Stomach smooth muscle (tissue), 2 donors: Measurements from ENCODE around the gene APBB2.

Source experiments
- H3K27ac ChIP-seq: one replicate; pipeline ENCODE4 v1.7.0; 2013; ENCODE audit warnings: mild to moderate bottlenecking, low read length, inconsistent platforms
- H3K27me3 ChIP-seq, 2 donors: one replicate each; pipeline ENCODE4 v1.7.0; 2013; ENCODE audit warnings: low read length in 2 of 2; ENCODE audit not compliant: insufficient read depth in 2 of 2, control insufficient read depth in 1 of 2
- H3K36me3 ChIP-seq, 2 donors: one replicate each; pipeline ENCODE4 v1.7.0; 2013; ENCODE audit warnings: low read length in 2 of 2; ENCODE audit not compliant: control insufficient read depth in 2 of 2, insufficient read depth in 2 of 2
- H3K4me1 ChIP-seq: one replicate; pipeline ENCODE4 v1.7.0; 2013; ENCODE audit warnings: low read length; ENCODE audit not compliant: control insufficient read depth, insufficient read depth
- H3K4me3 ChIP-seq, 2 donors: one replicate each; pipeline ENCODE4 v1.7.0; 2013; ENCODE audit warnings: low read length in 2 of 2
- H3K9ac ChIP-seq, 2 donors: one replicate each; pipeline ENCODE4 v1.7.0; 2013; ENCODE audit warnings: low read length in 2 of 2, mild to moderate bottlenecking in 1 of 2
- H3K9me3 ChIP-seq, 2 donors: one replicate each; pipeline ENCODE4 v1.7.0; 2013; ENCODE audit warnings: low read length in 2 of 2; ENCODE audit not compliant: control insufficient read depth in 2 of 2
- donor health status: healthy.
- donor health status: Pancreatic carcinoma.

Gene APBB2

DNA sequence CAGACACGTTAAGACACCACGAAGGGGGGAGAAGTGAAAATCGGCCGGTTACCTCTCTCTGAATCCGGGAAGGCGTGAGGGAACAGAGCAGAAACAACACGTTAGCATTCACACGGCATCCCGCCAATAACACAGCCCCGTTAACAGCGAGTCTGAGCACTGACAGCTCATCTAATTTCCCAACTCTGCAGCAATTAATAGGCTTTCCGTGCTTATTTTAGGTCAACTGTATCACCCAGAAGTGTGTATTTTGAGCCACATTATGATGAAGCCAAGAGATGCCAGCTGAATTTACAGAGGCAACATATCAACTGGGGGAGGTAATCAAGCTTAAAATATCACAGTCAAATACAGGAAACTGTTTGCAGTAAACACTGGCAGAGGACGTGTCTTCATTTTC lies 372.0 kb downstream of the APBB2 start:
- peak overlapping the region; percentile 17 for H3K4me3 ChIP-seq
- H3K27ac ChIP-seq, result no peak overlapping the region
- no peaks in the 10 kb centered on the region for H3K9me3 ChIP-seq
- H3K36me3 ChIP-seq, result no peaks in the 10 kb centered on the region
- H3K9ac ChIP-seq, result no peak overlapping the region
- H3K4me1 ChIP-seq, result peaks cover 20% of the 10 kb centered on the region
- H3K27me3 ChIP-seq, result no peaks in the 10 kb centered on the region

DNA sequence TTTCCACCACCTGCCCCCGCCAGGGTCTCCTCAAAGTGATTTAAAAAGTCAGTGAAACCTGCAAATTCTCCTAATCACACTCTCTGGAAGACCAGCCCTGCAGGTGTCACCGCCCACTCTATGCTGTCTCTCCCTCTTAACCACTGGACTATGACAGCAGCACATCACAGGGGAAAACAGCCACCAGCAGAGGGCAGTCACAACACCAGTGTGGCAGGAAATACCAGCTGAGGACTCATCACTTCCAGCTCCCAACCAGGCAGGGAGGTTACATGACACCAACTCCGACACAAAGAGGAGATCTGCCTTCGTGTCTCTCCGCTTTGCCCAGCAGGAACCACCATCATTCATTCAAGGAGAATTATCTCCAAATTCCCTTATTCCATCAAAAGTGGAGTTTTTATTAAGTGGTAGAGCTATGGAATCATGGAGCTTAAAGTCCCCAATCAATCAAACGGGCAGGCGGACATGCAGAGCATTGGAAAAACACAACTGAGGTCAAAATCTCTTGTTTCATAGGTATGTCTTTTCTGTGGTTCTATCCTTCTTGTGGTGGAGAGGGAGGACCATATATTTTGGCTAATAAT lies 373.3 kb downstream of the APBB2 start:
- Histone ChIP-seq H3K36me3 (no peaks in the 10 kb centered on the region), H3K4me3 (no peak overlapping the region), H3K9me3 (no peaks in the 10 kb centered on the region), H3K4me1 (peaks cover 20% of the 10 kb centered on the region), H3K27me3 (no peaks in the 10 kb centered on the region), H3K9ac (no peak overlapping the region), H3K27ac (no peak overlapping the region)

DNA sequence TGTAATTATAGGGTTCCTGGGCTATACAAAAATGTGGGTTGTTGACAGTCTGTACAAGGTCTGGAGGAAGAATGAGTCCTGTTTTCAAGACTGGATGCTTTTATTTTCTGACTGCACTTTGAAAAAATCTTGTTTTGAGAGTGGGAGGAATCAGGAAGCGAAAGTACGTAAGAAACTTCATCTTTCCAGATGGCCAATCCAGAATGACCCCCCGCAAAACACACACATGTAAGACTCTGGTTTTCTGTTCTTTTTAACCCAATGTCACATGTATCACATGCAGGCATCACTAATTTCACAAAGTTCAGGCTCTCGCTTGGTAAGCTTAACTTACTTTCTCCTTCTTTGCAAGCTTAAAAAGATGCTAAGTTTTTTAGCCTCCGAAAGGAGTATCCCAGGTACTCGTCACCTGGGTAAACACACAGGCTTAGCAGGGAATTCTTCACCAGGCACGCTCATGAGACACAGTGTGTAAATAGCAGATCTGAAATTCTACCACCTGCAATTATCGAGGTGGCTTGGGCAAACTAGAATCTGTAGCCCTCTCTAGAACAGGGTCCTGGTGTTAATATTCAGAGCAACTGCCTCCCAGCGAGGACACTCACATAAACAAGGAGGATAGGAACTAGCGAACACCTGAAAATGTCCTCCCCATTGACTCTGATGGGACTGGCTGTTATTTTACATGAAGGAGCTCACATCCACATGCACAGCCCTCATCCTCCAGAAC lies 373.9 kb downstream of the APBB2 start:
- H3K27ac ChIP-seq, result no peak overlapping the region
- peaks cover 18% of the 10 kb centered on the region for H3K4me1 ChIP-seq
- no peaks in the 10 kb centered on the region for H3K27me3 ChIP-seq
- H3K9ac ChIP-seq, result no peak overlapping the region
- no peaks in the 10 kb centered on the region for H3K9me3 ChIP-seq
- no peaks in the 10 kb centered on the region for H3K36me3 ChIP-seq
- H3K4me3 ChIP-seq, result no peak overlapping the region

DNA sequence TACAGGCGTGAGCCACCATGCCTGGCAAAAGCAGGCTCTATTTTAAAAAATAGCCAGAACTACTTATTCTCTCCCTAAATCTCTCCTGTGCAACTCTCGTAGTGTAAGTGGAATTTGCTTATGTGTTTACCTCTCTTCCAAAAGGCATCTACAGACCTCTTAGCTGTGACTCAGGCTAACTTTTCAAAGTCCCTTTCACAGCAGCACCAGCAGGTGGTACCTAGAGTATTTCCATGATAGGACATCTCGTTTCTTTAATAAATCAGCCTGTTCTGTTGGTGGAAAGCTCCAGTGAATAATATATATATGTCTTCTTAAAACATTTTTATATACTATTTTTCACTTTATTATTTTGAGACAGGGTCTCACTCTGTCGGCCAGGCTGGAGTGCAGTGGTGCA lies 375.6 kb downstream of the APBB2 start:
- Histone ChIP-seq H3K9me3 (no peaks in the 10 kb centered on the region), H3K36me3 (no peaks in the 10 kb centered on the region), H3K9ac (no peak overlapping the region), H3K4me1 (peaks cover 10% of the 10 kb centered on the region), H3K27me3 (no peaks in the 10 kb centered on the region), H3K4me3 (no peak overlapping the region), H3K27ac (no peak overlapping the region)

DNA sequence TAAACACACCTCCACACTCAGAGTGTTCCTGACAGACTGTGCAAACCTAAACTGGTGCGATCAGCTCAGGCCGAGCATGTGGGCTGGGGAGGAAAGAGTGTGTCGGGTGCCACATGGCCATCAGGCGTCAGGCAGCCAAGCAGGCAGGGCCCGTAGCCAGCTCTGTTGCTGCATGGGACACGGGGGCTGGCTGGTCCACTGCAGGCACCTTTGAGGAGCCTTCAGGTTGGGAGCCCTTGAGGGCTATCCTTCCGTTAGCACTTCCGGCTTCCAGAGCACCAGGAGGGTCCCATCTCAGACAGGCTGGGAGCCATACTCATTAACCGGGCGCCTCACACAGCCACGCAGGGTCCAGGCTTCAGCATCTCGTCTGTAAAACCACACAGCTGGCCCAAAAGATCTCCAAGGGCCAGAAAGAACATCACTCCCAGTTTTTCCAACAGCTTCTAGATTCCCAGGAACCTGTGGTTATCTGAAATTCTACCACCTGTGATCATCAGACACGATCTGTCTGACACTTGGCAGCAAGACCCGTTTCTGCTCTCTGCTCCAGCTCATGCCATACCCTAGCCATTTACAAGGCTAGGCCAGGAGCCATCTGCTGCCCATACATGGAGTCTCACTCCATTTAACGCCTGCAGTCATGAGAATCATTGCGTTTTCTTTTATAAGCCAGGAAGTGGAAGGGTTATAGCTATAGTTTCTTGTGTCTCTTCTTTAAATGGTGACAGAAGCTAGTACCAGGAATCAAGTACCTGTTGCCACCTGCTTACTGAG lies 377.1 kb downstream of the APBB2 start:
- Histone ChIP-seq H3K27me3 (no peaks in the 10 kb centered on the region), H3K9me3 (no peaks in the 10 kb centered on the region), H3K9ac (no peak overlapping the region), H3K4me1 (peaks cover 2% of the 10 kb centered on the region), H3K27ac (no peak overlapping the region), H3K36me3 (no peaks in the 10 kb centered on the region), H3K4me3 (no peak overlapping the region)

DNA sequence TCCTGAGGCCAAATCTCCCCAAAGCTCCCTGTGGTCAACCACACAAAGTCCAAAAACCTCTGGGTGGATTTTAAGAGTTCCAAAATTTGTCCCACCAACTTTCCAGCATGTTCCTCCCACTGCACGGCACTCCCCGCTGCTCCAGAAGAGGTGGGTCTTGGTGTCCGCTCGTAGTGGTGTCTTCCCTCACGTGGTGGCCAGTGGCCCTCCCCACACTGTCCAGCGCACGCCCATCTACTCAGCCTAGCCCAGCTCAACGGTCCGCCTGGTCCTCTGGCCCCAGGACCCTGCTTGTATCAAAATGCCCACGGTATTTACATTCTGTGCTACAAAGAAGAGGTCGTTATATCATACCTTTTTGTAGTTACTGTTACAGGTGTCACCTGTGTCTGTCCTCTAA lies 381.1 kb downstream of the APBB2 start:
- Histone ChIP-seq H3K27ac (no peak overlapping the region), H3K4me3 (no peak overlapping the region), H3K9me3 (no peaks in the 10 kb centered on the region), H3K4me1 (no peaks in the 10 kb centered on the region), H3K9ac (no peak overlapping the region), H3K36me3 (peaks cover 5 to 11% of the 10 kb centered on the region in 2 donors), H3K27me3 (no peaks in the 10 kb centered on the region)

DNA sequence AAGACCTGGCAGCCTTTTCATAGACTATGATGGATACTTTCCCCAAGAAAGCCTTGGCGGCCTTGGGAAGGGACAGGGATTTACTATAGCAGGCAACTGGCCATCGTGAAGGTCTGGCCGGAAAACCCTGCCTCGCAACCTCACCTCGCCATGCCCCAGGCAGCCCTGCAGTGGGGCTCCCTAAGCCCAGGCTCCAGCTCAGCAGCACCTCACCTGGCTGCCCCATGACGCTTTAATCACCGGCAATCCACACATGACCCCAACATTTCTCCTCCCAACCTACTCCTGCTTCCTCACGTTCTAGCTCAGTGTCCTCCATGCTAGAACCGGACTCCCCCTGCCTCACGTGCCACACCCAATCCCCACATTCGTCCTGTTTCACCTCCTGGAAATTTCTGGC lies 382.2 kb downstream of the APBB2 start:
- peaks cover 8 to 11% of the 10 kb centered on the region in 2 donors for H3K36me3 ChIP-seq
- no peaks in the 10 kb centered on the region for H3K9me3 ChIP-seq
- H3K9ac ChIP-seq, result no peak overlapping the region
- no peak overlapping the region for H3K27ac ChIP-seq
- no peaks in the 10 kb centered on the region for H3K4me1 ChIP-seq
- H3K4me3 ChIP-seq, result no peak overlapping the region
- H3K27me3 ChIP-seq, result no peaks in the 10 kb centered on the region

DNA sequence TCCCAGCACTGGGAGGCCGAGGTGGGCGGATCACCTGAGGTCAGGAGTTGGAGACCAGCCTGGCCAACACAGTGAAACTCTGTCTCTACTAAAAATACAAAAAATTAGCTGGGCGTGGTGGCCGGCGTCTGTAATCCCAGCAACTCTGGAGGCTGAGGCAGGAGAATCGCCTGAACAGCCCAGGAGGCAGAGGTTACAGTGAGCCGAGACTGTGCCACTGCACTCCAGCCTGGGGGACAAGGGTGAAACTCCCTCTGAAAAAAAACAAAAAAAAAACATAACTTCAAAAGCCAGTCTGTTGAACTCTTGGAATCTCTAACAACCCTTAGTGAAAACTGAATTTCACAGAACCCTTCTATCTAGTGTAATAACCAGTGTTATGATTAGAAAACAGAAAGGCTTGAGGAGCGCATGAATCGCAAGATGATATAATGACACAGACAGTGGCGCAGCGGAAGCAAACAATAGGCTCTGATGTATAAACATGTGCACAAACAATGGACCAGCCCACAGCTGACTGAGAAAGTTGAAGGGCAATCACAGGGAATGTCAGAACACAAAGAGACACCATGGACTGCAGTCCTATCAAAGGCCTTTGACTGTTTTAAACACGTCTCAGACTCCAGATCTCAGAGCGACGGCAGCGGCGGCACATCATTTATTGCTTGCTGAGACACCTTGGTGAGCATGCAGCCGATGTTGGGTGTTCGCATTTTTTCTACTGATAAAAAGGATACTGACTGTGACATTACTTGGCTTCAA lies 383.0 kb downstream of the APBB2 start:
- H3K36me3 ChIP-seq, result peaks cover 11% of the 10 kb centered on the region in 2 donors
- no peaks in the 10 kb centered on the region for H3K9me3 ChIP-seq
- no peaks in the 10 kb centered on the region for H3K4me1 ChIP-seq
- no peak overlapping the region for H3K4me3 ChIP-seq
- H3K9ac ChIP-seq, result no peak overlapping the region
- H3K27me3 ChIP-seq, result no peaks in the 10 kb centered on the region
- no peak overlapping the region for H3K27ac ChIP-seq

DNA sequence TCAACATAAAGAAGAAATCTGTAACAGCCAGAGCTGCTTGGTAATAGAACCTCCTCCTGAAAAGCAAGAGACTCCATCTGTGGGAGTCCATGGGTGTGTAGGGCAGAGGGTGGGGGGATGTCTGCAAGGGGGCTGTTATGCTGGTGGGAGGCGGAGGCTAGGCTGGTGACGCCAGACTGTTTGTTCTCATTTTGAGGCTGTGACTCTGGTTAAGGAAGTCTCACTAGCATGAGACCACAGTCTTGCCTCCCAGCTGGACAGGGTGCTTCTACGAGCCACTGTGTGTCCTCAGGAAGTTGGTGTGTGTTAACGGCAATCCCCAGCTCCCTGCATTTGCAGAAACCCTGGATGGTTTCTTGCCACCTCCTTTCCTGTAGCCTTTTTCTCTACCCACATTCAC lies 384.8 kb downstream of the APBB2 start:
- Histone ChIP-seq H3K36me3 (peaks cover 11 to 15% of the 10 kb centered on the region in 2 donors), H3K27ac (no peak overlapping the region), H3K9ac (no peak overlapping the region), H3K9me3 (no peaks in the 10 kb centered on the region), H3K4me3 (no peak overlapping the region), H3K4me1 (peaks cover 5% of the 10 kb centered on the region), H3K27me3 (no peaks in the 10 kb centered on the region)

DNA sequence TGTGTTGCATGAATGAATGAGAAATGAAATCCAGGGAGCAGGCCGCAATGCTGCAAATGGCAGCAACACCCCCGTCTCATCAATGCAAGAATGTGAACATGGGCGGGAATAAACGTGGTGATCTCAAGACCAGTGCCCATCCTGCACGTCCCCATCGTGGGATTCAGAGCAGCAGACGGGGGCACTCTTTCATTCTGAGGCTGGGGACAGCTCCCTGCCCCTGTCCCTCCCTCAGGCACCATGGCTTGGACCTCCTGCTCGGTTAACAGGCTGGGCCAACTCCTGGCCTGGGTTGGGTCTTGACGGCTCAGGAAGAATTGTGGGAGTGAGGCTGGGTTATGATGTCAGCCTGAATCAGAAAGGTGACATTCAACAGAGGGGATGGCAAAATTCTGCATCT lies 385.7 kb downstream of the APBB2 start:
- H3K36me3 ChIP-seq, result peaks cover 11 to 15% of the 10 kb centered on the region in 2 donors
- H3K9me3 ChIP-seq, result no peaks in the 10 kb centered on the region
- H3K4me3 ChIP-seq, result no peak overlapping the region
- no peak overlapping the region for H3K27ac ChIP-seq
- peaks cover 5% of the 10 kb centered on the region for H3K4me1 ChIP-seq
- H3K27me3 ChIP-seq, result no peaks in the 10 kb centered on the region
- H3K9ac ChIP-seq, result no peak overlapping the region
